CD4-positive, alpha-beta T cell treated with Interleukin-4 for 4 hours (primary cell): ENCODE data around the gene MYO1D.
"Not testable (repeated sequence)": the region's sequence is repeated elsewhere in the genome, so short reads cannot be mapped to it uniquely, and the experiment has no call there.

ENCODE experiments used
- DNase-seq: peaks from one replicate; pipeline ENCODE4 v3.0.0-alpha.2; 2020

MYO1D gene

DNA sequence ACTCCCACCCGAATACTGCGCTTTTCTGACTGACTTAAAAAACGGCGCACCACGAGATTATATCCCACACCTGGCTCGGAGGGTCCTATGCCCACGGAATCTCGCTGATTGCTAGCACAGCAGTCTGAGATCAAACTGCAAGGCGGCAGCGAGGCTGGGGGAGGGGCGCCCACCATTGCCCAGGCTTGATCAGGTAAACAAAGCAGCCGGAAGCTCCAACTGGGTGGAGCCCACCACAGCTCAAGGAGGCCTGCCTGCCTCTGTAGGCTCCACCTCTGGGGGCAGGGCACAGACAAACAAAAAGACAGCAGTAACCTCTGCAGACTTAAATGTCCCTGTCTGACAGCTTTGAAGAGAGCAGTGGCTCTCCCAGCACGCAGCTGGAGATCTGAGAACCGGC, 10.5 kb upstream of the MYO1D start:
- DNase-seq = not testable (repeated sequence)

DNA sequence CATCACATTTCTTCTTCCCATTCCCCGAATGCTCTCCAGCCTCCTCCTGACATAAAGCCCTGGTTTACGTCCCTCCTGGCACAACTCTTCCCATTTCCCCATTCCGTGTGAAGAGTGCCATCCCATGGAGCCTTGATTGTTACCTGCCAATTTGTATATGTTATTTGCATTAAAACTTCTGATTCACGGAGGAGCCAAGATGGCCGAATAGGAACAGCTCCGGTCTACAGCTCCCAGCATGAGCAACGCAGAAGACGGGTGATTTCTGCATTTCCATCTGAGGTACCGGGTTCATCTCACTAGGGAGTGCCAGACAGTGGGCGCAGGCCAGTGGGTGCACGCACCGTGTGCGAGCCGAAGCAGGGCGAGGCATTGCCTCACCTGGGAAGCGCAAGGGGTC, 10.0 kb upstream of the MYO1D start:
- not testable (repeated sequence) for DNase-seq

DNA sequence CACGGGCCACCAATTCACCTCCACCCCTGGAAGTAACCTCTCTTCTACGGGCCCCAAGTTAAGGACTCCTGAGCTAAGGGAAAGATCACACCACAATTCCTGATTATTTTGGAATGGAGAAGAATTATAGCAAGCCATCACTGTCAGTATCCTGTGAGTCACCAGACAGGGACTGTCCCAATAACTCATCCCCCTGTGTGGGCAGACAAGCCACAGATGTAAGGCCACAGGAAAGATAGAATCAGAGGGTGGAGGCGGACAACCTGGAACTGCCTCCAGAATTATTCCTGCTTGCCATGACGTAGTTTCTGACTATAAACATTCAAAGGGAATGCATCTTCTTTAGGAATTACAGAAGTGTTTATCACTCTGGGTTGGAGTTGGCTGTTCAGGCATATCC, 5.8 kb upstream of the MYO1D start:
- DNase-seq = no peak

DNA sequence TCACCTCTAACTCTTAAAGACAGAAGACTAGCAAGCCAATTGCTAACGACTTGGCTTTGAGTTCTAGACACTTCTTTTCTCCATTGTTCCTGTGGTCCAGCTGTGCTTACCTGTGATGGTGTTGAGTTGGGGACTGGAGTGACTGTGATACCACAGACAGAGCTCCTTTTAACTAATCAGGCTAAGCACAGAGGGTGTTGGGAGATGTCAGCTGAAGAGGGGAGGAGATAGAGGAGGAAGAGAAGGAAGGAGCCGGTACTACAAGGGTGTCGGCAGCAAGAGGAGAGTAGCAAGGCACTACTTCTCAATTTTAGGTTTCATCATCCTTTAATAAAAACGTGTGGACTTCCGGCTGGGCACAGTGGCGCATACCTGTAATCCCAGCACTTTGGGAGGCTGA, 5.1 kb upstream of the MYO1D start:
- no peak for DNase-seq

DNA sequence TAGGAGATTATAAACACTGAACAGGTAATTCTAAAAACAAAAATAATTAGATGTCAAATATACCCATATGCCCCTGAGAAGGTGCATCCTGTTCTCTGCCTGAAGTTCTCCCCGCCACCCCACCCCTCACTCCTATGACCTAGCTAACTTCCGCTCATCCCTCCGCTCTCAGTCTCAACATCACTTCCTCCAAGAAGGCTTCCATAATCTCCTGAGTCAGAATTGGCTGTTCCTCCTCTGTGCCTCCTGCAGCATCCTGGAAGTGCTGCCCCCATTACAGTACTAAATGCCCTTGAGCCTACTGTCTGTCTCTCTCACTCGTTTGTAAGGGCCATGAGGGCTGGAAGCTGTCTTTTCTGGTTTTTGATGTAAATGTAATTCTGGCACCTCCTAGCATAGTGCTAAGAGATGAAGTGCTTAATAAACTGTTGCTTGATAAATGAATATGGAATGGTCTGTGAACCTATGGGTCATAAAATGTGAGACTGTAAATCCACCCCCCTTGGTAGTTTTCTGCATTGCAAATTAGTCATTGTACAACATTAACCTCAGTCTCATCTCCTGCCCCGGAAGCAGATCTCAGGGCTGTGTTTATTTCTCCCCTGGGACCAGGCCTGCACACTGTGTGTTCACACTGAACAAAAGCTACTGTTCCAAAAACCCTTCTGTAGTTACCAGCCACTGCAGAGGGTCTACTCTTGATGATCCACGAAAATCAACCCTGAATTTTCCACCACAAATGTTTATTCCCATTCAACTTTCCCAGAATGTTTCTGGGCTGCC, 3.9 kb upstream of the MYO1D start:
- DNase-seq = no peak

DNA sequence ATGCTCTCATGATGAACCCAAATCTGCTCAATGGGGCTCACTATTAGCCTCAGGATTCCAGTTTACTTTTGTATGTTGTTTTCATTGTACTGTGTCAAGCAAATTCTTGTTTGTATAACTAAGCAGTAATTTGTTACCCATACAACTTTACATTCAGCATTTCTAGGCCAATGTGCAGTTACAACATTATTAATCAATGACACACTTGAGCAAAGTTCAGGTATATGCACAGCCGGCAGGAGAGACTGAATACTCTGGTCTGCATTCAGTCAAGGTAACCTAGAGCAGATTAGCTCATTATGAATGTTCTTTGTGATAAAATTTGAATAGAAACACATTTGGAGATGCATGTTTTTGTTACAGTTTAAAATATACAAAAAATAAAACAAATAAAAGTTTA, 2.2 kb upstream of the MYO1D start:
- DNase-seq = no peak

DNA sequence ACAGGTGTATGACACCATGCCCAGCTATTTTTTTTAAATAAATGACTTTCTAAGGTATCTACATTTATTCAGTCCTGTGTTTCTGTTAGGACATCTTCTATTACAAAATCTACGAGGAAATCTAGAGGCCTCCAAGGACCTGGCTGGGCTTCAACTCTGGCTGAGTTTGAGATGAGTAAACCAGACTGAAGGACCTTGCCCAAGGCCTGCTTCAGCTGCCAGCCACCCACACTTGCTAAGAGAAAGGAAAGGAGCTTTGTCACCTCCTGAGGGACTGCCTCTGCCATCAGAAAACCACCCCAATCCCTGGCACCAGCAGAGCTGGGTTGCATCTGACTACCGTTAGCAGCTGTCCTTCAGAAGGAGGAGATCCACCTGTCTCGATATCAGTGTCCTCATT, 1.3 kb upstream of the MYO1D start:
- no peak for DNase-seq

DNA sequence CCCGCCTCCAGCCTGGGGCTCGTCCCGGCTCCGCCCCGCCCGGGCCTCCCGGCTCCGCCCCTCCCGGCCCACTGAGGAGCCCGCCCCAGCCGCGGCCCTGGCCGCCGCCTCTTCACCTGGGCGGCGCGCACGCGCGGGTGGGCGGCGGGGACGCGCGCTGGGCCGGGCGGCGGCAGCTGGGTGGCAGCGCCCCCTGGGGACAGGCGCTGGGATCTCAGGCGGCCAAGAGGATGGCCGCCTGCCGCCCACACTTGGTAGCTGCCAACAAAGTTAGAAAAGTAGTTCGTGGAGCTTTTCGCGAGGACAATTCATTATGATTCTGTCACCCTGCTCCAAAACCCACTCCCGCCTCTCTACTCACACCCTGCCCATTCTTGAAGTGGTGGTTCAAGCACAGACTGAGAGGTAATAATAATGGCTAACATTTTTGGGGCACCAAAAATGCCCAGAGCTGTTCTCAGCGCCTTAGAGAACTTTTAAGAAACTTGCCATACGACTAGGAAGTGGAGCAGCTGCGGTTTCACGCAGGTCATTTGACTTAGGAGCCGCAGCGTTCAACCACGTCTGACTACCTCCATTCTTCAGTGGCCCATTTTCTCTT, 340 bp upstream of the MYO1D start:
- peak; percentile 87 for DNase-seq

DNA sequence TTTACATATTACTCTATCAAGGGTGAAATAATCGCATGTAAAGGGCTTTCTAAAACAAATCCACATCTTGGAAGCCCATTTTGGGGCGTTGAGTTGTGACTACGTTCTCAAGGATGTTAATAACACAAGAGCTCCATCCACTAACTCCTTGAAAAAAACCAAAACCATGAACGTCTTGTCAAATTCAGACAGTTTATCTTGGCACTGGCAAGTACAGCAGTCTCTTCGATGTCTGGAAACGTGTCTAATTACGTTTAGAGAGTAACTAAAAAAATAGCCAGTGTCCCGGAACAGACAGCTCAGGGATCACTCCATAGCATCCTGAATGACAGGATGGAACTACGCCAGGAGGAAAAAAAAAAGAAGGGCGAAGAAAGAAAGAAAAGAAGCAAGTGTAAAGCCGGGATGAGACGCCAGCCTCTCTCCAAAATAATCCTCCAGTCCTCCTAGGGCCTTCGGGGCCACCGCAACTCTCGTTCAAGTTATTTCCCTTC, 954 bp downstream of the MYO1D start:
- DNase-seq = no peak

DNA sequence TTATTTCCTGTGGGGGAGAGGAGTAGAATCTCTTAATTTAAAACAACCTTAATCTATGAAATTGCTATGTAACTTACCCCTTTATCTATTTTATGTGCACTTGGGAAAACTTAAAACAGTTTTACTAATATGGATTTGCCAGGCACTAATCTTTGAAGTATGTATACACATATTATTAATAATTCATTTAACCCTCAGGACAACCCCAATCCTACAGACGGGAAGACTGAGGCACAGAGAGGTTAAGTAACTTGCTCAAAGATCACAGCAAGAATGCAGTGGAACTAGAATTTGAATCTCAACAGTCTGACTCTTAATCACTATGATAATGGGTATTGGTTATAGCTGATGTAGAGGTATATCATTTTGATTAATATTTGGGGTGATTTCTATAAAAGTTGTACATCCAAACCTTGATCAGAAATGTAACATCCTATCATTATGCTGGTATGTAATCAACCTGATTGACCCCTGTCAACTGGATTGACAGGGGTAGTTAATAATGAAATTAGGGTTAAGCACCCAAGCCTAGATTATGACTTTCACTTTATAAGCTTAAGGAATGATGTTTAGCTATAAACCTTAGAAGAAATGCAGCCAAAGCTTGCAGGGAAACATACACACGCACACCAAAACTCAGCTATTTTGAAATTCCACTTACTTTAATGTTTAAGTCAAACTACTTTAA, 1.6 kb downstream of the MYO1D start:
- DNase-seq = no peak

DNA sequence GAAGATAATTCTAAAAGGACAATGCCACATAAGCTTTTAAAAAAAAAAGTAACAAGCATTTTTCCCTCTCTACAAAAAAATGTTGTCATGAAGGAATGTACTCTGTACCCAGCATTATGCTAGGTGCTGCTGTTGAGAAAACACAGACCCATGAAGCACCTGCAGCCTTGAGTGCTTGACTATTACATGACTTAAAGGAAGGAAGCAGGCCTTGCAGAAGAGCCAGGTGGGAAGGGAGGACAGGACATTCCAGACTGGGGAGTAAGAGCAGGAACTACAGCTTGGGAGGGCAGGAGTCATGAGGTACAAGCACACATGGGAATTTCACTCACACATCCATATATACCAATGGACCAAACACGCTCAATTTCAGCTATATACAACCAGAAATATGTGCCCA, 3.8 kb downstream of the MYO1D start:
- DNase-seq = no peak

DNA sequence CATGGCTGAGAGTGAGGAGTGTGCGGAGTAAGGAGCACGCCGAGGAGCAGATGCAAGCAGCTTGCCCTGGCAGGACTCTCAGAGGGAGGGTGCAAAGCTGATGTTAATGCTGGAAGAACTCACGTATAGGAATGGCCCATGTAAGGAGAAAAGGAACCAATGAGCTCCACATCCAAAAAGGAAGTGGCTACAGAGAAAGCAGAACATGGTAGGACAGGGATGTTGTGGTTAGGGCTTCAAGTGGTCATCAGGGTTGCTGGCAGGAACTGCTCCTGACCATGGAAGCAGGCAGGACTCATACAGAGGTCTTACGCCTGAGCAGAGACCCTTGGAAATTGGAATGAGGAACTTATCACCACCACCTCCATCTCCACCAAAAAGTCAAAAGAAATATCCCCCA, 5.2 kb downstream of the MYO1D start:
- no peak for DNase-seq

DNA sequence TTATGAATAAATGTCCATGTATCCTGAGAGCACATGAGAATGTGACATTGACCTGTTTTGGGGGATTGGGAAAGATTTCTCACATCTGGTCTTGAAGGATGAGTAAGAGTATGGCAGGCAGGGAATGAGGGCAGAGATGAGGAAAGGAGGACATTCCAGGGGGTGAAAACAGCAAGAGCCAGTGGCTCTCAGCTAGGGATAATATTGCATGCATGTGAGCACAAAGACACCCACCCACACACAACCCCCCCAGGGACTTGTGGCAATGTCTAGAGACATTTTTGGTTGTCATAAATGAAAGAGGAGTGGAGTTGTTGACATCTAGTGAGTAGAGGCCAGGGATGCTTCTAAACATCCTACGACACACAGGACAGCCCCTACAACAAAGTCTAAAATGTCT, 6.0 kb downstream of the MYO1D start:
- no peak for DNase-seq

DNA sequence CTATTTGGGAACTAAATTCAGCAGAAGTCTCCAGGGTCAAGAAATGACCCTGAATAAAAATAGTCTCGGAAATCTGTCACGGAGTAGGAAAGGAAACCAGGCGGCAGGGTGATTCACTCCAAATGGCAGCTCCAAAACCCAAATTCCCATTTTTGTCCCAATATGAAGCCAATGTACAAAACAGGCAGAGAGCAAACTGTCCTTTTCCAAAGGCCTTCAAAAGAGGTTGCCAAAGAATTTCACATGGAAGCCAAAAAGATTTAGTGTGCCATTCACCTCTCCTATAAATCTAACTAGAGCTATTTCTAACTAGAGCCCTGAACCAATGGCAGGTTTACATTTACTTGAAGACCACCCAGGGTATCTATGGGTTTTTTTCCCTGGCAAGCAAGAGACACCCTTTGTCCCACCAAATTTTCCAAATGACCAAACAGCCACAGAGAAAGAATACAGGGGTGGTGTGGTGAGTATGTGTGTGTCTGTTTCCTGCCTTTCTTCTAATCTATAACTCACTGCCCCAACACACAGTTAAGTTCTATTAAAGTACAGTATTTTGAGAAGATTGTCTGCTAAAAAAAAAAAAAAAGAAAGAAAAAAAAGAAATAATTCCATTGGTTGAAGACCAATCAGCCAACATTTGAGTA, 6.8 kb downstream of the MYO1D start:
- no peak for DNase-seq

DNA sequence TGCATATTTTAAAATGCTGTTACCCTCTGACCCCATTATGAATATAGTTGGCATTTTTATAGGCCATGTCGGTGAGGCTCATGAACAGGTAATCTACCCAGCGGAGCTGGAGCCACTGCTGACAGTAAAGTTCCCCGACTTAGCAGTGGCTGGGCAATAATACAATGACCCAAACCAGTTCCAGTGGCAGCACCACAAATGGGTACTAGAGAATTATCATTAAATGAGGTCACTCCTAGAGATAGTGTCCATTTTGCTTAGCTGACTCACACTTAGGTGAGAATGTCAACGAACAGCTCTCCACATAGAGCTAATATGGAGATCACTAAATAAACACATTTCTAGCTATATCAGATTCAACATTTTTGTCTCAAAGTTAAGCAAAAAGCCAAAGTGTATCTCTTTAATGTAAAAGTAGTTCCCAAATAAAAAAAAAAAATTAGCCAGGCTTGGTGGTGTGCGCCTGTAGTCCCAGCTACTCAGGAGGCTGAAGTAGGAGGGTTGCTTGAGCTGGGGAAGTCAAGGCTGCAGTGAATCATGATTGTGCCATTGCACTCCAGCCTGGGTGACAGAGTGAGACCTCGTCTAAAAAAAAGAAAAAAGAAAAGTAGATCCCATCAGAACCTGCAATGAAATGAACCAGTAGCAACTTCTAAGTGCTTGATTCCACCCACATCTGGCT, 7.4 kb downstream of the MYO1D start:
- DNase-seq = no peak

DNA sequence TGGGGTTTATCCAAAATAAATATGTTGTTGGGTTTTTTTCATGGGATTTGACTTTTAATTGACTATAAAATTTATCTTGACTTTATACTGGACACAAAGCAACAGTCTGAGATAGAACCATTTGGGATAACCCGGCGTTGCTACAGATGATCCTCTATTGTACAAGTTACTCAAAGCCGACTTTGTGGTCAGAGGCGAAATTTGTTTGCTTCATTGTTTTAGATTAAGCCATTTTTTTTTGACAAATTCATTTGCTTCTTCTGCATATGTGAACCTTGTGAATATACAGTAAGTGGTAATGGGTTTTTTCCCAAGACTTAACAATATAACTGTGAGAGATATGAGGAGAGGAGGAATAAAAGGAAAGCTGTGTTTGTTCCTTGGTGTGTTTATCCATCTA, 11.8 kb downstream of the MYO1D start:
- DNase-seq = no peak

DNA sequence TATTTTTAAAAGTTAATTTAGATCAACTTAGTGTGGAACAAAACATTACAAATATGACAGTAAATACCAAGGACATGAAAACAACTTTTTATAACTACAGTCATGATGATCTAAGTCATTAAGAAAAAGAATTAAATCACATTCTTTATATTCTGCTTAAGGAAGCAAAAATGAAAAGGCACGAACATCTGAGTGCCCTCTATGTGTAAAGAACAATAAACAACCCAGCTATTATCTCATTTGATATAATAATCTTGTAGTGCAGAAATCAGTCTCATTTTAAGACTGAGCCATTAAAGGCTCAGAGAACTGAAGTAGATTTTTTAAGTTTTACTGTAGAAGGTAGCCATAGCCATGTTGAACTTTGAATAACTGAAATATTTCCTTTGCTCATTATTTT, 13.4 kb downstream of the MYO1D start:
- DNase-seq = no peak

DNA sequence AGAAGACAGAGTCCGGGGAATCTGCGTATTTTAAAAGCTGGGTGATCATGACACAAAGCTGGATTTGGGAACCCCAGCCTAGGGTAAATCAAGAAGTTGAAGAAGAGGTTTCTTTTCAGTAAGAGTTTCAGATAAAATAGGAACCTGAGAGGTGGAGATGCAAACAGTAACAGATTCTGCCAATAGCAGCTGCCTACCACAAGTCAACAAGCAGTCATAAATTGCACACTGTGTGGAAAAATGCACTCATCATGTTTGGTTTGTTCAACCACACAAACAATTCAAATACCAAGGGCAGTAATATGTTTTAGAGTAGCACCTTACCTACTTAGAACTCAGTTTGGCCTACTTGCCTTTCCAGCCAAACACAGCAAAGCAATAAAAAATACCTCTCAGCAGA, 14.0 kb downstream of the MYO1D start:
- no peak for DNase-seq

DNA sequence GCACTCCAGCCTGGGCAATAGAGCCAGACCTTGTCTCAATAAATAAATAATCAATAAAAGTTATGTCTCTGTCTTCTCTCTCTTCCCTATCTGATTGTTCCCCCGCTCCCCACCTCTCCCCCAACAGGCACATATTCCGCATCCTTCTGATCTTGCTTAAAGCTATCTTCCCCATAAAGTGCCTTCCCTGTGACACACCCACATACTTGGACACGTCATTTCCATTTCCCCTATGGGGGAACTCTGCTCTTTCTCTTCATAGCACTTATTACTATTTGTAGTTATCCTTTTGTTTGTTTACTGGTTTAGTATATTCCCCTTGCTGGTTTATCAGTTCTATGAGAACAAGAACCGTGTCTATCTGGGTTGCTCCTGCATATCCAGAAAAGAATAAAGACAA, 14.9 kb downstream of the MYO1D start:
- no peak for DNase-seq

DNA sequence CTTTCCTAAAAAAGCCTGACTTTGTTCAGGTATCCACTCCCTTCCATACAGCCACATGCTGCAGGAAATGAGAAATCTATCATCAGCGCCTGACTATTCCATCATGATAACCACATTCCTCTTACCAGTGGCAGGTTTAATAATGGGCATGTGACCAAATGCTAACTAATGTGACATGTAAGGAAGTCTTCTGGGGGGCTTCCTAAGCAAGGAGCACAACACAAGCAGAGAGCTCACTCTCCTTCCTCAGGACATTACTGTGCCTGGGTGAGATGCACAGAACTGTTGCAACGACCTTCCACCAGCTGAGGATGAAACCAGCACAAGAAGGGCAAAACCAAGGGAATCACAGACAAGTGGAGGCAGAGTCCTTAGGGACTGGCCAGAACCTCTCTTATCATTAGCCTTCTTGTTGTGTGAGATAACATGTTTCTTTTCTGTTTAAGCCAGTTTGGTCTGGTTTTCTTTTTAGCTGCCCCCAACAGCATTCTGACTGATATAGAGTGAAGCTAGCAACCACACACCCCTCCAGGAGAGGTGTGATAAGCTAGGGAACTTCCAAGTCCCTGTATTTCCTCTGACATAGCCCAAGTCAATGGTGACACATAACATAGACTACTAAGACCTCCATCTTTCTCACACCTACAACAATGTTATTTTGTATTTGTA, 16.9 kb downstream of the MYO1D start:
- no peak for DNase-seq

DNA sequence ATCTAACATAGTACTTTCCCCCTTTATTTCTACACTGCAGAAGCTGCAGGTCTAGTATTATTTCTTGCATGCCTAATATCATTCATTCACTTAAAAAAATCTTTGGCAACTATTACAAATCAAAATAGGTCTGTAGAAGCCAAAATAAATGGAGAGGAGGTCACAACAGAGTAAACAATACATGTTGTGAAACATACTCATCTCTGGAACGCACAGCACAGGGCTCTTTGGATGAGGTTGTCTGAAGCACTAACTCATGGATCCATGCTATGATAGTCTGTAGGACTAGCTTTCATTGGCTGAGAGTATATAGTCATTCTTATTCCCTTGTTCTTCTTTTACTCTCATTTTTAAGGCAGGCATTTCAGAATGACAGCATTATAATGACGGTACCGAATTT, 21.3 kb downstream of the MYO1D start:
- DNase-seq = no peak

DNA sequence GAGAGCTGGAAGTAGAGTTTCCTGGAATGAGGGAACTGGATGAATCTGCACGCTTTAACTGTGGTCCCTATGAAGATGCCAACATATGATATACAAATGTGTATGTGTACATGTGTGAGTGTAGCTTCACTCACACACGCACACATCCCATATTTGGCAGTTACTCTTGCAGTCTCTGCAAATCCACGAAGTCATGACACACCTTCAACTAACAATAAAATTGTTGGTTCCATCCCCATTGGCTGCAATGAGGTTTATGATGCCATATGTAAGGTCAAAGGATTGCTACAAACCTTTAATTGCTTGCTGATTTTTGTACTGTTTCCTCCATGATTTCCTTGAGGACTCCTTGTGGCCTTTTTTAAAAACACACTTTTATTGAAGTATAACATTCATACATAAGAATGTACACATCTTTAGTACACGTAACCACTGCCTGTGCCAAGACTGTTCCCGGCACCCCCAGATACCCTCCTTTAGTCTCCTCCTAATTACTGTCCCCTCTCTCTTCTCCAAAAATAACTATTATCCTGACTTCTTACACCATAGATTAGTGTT, 22.0 kb downstream of the MYO1D start:
- no peak for DNase-seq
